ENCODE results near the gene MSX2. TPM values are rescaled to one million over a fixed set of nuclear protein-coding genes. Genes with fewer than 3 reads are reported as not detected.

MSX2 gene
- total RNA-seq, 4 donors from 2014 or later: 0.44 to 1.3 (median 0.60) TPM; not detected in 1

- peaks cover 0 to 7% (median 3%) of the 10 kb centered on the region in 4 donors for H3K4me1 ChIP-seq
- no peak for DNase-seq (ENCODE audit: low spot score in 2 of 2)
- H3K27ac ChIP-seq: no peak overlapping the region
- H3K36me3 ChIP-seq: no peaks in the 10 kb centered on the region
- H3K9me3 ChIP-seq: no peaks in the 10 kb centered on the region
- WGBS, 2 donors: 44% methylated on average over 11 of the region's 11 CpGs
- TF ChIP-seq CTCF (IDR thresholded peaks at IDR 0.05): no peak
- TF ChIP-seq EP300 (IDR thresholded peaks at IDR 0.05): no peak
- TF ChIP-seq POLR2A (IDR thresholded peaks at IDR 0.05): no peak
- peaks cover 0 to 71% of the 10 kb centered on the region in 2 donors for H3K27me3 ChIP-seq
- H3K4me3 ChIP-seq: no peak overlapping the region
These were observed 30.5 kb upstream of the MSX2 start for GRCh38 chr5:174693697-174694385.

GRCh38 chr5:174694611-174695010 lies 29.8 kb upstream of the MSX2 start:
- no peak for DNase-seq (ENCODE audit: low spot score in 2 of 2)
- peaks cover 0 to 63% of the 10 kb centered on the region in 2 donors for H3K27me3 ChIP-seq
- WGBS, 2 donors: 31 to 32% methylated on average over 7 of the region's 7 CpGs

GRCh38 chr5:174698156-174698555 lies 26.2 kb upstream of the MSX2 start:
- WGBS, 2 donors: 56 to 67% methylated on average over 8 of the region's 8 CpGs
- Histone ChIP-seq H3K27ac (no peak overlapping the region), H3K9me3 (no peaks in the 10 kb centered on the region), H3K4me1 (peaks cover 0 to 2% (median under 1%) of the 10 kb centered on the region in 4 donors), H3K4me3 (no peak overlapping the region), H3K27me3 (peaks cover 0 to 28% of the 10 kb centered on the region in 2 donors), H3K36me3 (no peaks in the 10 kb centered on the region)
- TF ChIP-seq POLR2A (IDR thresholded peaks at IDR 0.05): no peak
- TF ChIP-seq CTCF (IDR thresholded peaks at IDR 0.05): no peak
- no peak for TF ChIP-seq EP300 (IDR thresholded peaks at IDR 0.05)
- no peak for DNase-seq (ENCODE audit: low spot score in 2 of 2)

More at GRCh38 chr5:174694611-174695010, 29.8 kb upstream of the MSX2 start:
- Histone ChIP-seq H3K36me3 (no peaks in the 10 kb centered on the region), H3K9me3 (no peaks in the 10 kb centered on the region), H3K27ac (no peak overlapping the region), H3K4me1 (peaks cover 0 to 7% (median 3%) of the 10 kb centered on the region in 4 donors), H3K4me3 (no peak overlapping the region)
- TF ChIP-seq CTCF (IDR thresholded peaks at IDR 0.05): no peak
- TF ChIP-seq POLR2A (IDR thresholded peaks at IDR 0.05): no peak
- no peak for TF ChIP-seq EP300 (IDR thresholded peaks at IDR 0.05)

GRCh38 chr5:174699131-174699530 lies 25.3 kb upstream of the MSX2 start:
- DNase-seq (ENCODE audit: low spot score in 2 of 2): no peak
- H3K27me3 ChIP-seq: peaks cover 0 to 18% of the 10 kb centered on the region in 2 donors

More at GRCh38 chr5:174699131-174699530, 25.3 kb upstream of the MSX2 start:
- no peak for TF ChIP-seq EP300 (IDR thresholded peaks at IDR 0.05)
- no peak for TF ChIP-seq POLR2A (IDR thresholded peaks at IDR 0.05)
- no peak for TF ChIP-seq CTCF (IDR thresholded peaks at IDR 0.05)
- no peak overlapping the region for H3K27ac ChIP-seq
- no peak overlapping the region for H3K4me3 ChIP-seq
- 74 to 78% methylated on average over 3 of the region's 3 CpGs for WGBS, 2 donors
- no peaks in the 10 kb centered on the region for H3K9me3 ChIP-seq
- no peaks in the 10 kb centered on the region for H3K4me1 ChIP-seq
- no peaks in the 10 kb centered on the region for H3K36me3 ChIP-seq

Measured in tibial nerve (tissue), 4 donors.